Heart left ventricle (tissue), 13 donors: ENCODE measurements around the gene COX19.

Source experiments
- CTCF ChIP-seq, 12 donors: fragments of 200-600 bp; sonication (generic) in 4 of 12; IDR thresholded peaks; one replicate each; pipeline versions ENCODE4 v1.5.0 to v1.8.0; 2018 to 2022; ENCODE audit warnings: antibody characterized with exemption in 12 of 12, mild to moderate bottlenecking in 5 of 12
- POLR2A ChIP-seq, 2 donors: fragments of 450-650 bp; IDR thresholded peaks; one replicate each; pipeline ENCODE4 v1.6.1; 2017; ENCODE audit warnings: antibody characterized with exemption in 2 of 2, mild to moderate bottlenecking in 2 of 2, moderate library complexity in 2 of 2
- donor health status: ischemic (EF 13 %, LVEDD 7.1; RV severe dilation, severe dysfunction).
- donor health status: DM: no; HTN: yes; CAD: no.
- donor health status: DM: no; HTN: no; CAD: no.
- donor health status: ischemic (EF 25% LVEDD 6.9; RV normal size, moderate dysfunction).
- donor health status: ischemic (EF 25% LVEDD 5.7; RV mildly dilated, moderate dysfunction).
- donor health status: ischemic (EF 35%, LVEDD 5.7; RV mildly dilated, moderate dysfunction).
- donor health status: nonischemic (EF 11% LVEDD 7.7; RV severe dilation, severe dysfunction).
- donor health status: DM: yes; HTN: yes; CAD: no.
- donor health status: PGD.
- donor health status: ischemic (EF 29% LVEDD 5.4; RV normal size, mild dysfunction).
- donor health status: nonischemic (EF 23%, LVEDD 6.1; RV moderate dilation, normal function).

DNA sequence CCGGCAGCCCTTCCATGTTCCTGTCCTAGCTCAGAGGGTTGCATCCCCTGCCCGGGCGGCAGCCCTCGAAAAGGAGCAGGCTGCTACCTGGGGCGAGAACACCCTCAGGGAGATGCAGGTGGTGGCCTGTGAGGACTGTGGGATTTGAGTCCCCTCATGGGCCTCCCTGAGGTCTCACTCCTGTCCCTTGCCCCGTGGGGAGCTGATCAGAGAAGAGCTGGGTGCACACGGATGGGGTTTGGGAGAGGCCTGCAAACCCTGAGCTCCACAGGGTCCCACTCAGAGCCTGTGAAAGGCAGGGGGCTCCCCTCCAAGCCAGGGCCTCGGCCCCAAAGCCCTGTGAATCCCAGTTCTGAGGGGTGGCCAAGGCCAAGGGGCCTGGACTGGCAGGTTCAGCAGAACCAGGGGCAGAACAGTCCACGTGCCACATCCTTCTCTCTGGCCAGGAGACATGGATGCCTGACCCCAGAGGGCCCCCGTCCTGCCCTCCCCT is 7.2 kb upstream of the COX19 start:
- TF ChIP-seq CTCF (IDR thresholded peaks at IDR 0.05) (no peak), POLR2A (IDR thresholded peaks at IDR 0.05) (no peak)
